Measurements from ENCODE around the gene FRMD4B.

- TF ChIP-seq CTCF (IDR thresholded peaks at IDR 0.05) (no peak), POLR2A (IDR thresholded peaks at IDR 0.05; ENCODE audit: low read depth) (no peak)
Measured at GRCh38 chr3:69370901-69371301, 15.0 kb downstream of the FRMD4B start.

All from esophagus muscularis mucosa (tissue), 3 donors.